Panc1 (cell line): ENCODE measurements around the gene CCDC174. TPM values are rescaled to one million over a fixed set of nuclear protein-coding genes. Genes with fewer than 3 reads are reported as not detected.

Experiments
- ATAC-seq: fragments of 200-7000 bp; cut with Tn5 transposase; 2 replicates; pipeline ENCODE4 v1.9.1; 2020; ENCODE audit warnings: mild to moderate bottlenecking, moderate library complexity
- BruUV-seq: library from RNA; stranded (reverse); fragments of 400-500 nt; replicated peaks from 2 replicates; lab custom pipeline; 2021; lab: Mats Ljungman, UMichigan
- CTCF ChIA-PET: fragments of 300-600 bp; sonication (Branson Sonifier 250); formaldehyde crosslinking; loops from one replicate; lab custom pipeline; 2022; ENCODE audit warnings: antibody characterized with exemption; lab: Charles Lee
- POLR2A ChIA-PET: fragments of 300-600 bp; sonication (Branson Sonifier 250); formaldehyde crosslinking; loops from one replicate; lab custom pipeline; 2022; ENCODE audit warnings: antibody characterized with exemption; lab: Charles Lee
- DNase-seq: peaks from one replicate; pipeline ENCODE4 v3.0.0-alpha.2; 2010; ENCODE audit warnings: low read depth, low spot score
- H3K27ac ChIP-seq: 2 replicates; pipeline ENCODE4 v1.5.1; 2011; ENCODE audit warnings: mild to moderate bottlenecking, low read length, inconsistent platforms
- H3K27me3 ChIP-seq: fragments of 200-500 bp; sonication (Bioruptor generic); 2 replicates; pipeline ENCODE4 v1.6.0; 2014; ENCODE audit warnings: low read length, inconsistent platforms; ENCODE audit not compliant: control insufficient read depth, insufficient read depth
- H3K36me3 ChIP-seq: fragments of 200-500 bp; sonication (Bioruptor generic); 2 replicates; pipeline ENCODE4 v1.5.1; 2014; ENCODE audit warnings: inconsistent platforms, mild to moderate bottlenecking, low read length, moderate library complexity; ENCODE audit not compliant: control insufficient read depth, insufficient read depth
- H3K4me1 ChIP-seq: 2 replicates; pipeline ENCODE4 v1.5.1; 2011; ENCODE audit warnings: inconsistent platforms, mild to moderate bottlenecking, low read length, moderate library complexity; ENCODE audit not compliant: control insufficient read depth, insufficient read depth
- H3K4me3 ChIP-seq, 2 experiments: 2 replicates each; pipeline ENCODE4 v1.5.1; 2011 to 2012; ENCODE audit warnings: low read depth in 2 of 2, low read length in 2 of 2, mild to moderate bottlenecking in 2 of 2, inconsistent platforms in 1 of 2, moderate library complexity in 1 of 2
- H3K9me3 ChIP-seq: fragments of 200-500 bp; sonication (Bioruptor generic); 2 replicates; pipeline ENCODE4 v1.5.1; 2014; ENCODE audit warnings: low read depth, mild to moderate bottlenecking, inconsistent platforms, low read length, moderate library complexity; ENCODE audit not compliant: control insufficient read depth, insufficient read depth
- CTCF ChIP-seq: fragments of 450-650 bp; IDR thresholded peaks from 2 replicates; pipeline ENCODE4 v1.5.1; 2017; ENCODE audit warnings: mild to moderate bottlenecking
- POLR2AphosphoS5 ChIP-seq: IDR thresholded peaks from 2 replicates; pipeline ENCODE4 v1.6.1; 2012; ENCODE audit warnings: mild to moderate bottlenecking, low read depth, low read length, moderate library complexity
- REST ChIP-seq, 2 experiments: IDR thresholded peaks; 2 replicates each; pipeline ENCODE4 v1.6.1; 2011 to 2012; ENCODE audit warnings: low read depth in 2 of 2, control low read depth in 1 of 2, low read length in 1 of 2, mild to moderate bottlenecking in 1 of 2, moderate library complexity in 1 of 2; ENCODE audit not compliant: insufficient read depth in 1 of 2
- SIN3A ChIP-seq: IDR thresholded peaks from 2 replicates; pipeline ENCODE4 v1.6.1; 2012; ENCODE audit warnings: low read depth, mild to moderate bottlenecking, low read length, moderate library complexity, borderline replicate concordance; ENCODE audit not compliant: insufficient read depth
- TCF7L2 ChIP-seq: IDR thresholded peaks from 2 replicates; pipeline ENCODE4 v1.6.1; 2011; ENCODE audit warnings: mild to moderate bottlenecking, low read depth, low read length, inconsistent platforms
- in situ Hi-C: cut with HindIII; loops from 2 replicates; pipeline ENCODE4 v1.10.0; 2016; ENCODE audit warnings: low sequenced_read_pairs, low pct_unique_long_range_greater_than_20kb
- intact Hi-C: fragments of 100-400 bp; cut with micrococcal nuclease; formaldehyde crosslinking; loops from one replicate; pipeline ENCODE4 v1.10.0; 2022; ENCODE audit not compliant: unreplicated experiment
- total RNA-seq: library from RNA; stranded (reverse); gene quantifications from one replicate; pipeline ENCODE4 v1.2.1, GENCODE V29; 2021; ENCODE audit not compliant: unreplicated experiment

Gene CCDC174
- total RNA-seq, 1 experiment from 2014 or later: 10.6 TPM

GRCh38 chr3:14646131-14646573 lies 5.4 kb upstream of the CCDC174 start:
- H3K9me3 ChIP-seq: no peaks in the 10 kb centered on the region
- DNase-seq: no peak
- intact Hi-C loops (no loop called here), in situ Hi-C loops (no loop called here)
- BruUV-seq: no TSS peak
- ATAC-seq: no peak
- H3K27ac ChIP-seq: no peak overlapping the region
- TF ChIP-seq POLR2AphosphoS5 (no peak), TCF7L2 (no peak)
- no peaks in the 10 kb centered on the region; the same call in 1 of the 2 replicates for H3K36me3 ChIP-seq
- peaks cover 7% of the 10 kb centered on the region for H3K4me1 ChIP-seq
- H3K4me3 ChIP-seq: no peak overlapping the region
- H3K27me3 ChIP-seq: no peaks in the 10 kb centered on the region
- ChIA-PET POLR2A (no interaction called here), CTCF (no interaction called here)

GRCh38 chr3:14646589-14647413 lies 4.8 kb upstream of the CCDC174 start:
- TF ChIP-seq TCF7L2 (no peak), CTCF (peak; percentile 16; the same call in 1 of the 2 replicates)
- ChIA-PET CTCF (interaction anchor here (1.1 kb wide), 1 partner anchor 11 kb away, joined by 4 read pairs; no protein-coding TSS in a partner anchor), POLR2A (no interaction called here)
- intact Hi-C loops: no loop called here
- no peak for DNase-seq
- H3K27ac ChIP-seq: no peak overlapping the region
- H3K36me3 ChIP-seq: peaks cover 2% of the 10 kb centered on the region; the same call in 1 of the 2 replicates
- peaks cover 7% of the 10 kb centered on the region for H3K4me1 ChIP-seq
- in situ Hi-C loops: no loop called here
- no peak for ATAC-seq
- H3K9me3 ChIP-seq: no peaks in the 10 kb centered on the region
- no peak overlapping the region for H3K4me3 ChIP-seq
- H3K27me3 ChIP-seq: no peaks in the 10 kb centered on the region
- no TSS peak for BruUV-seq

GRCh38 chr3:14647976-14648955 lies 3.3 kb upstream of the CCDC174 start:
- H3K9me3 ChIP-seq: no peaks in the 10 kb centered on the region
- peaks cover 12% of the 10 kb centered on the region for H3K4me1 ChIP-seq
- peaks cover 6% of the 10 kb centered on the region; the same call in 1 of the 2 replicates for H3K36me3 ChIP-seq
- BruUV-seq: no TSS peak
- intact Hi-C loops (no loop called here), in situ Hi-C loops (no loop called here)
- ChIA-PET CTCF (interaction anchor here (0.9 to 1.1 kb wide), 2 partner anchors 12 to 112 kb away, joined by 3 to 4 read pairs; no protein-coding TSS in a partner anchor), POLR2A (no interaction called here)
- DNase-seq: no peak
- no peak overlapping the region for H3K27ac ChIP-seq
- ATAC-seq: no peak
- no peak overlapping the region for H3K4me3 ChIP-seq
- no peak for TF ChIP-seq CTCF
- TF ChIP-seq POLR2AphosphoS5: no peak
- no peak for TF ChIP-seq REST (IDR thresholded peaks at IDR 0.05; ENCODE audit: insufficient read depth in 1 of 2, low read depth in 2 of 2, low read length in 1 of 2)
- no peak for TF ChIP-seq SIN3A
- TF ChIP-seq TCF7L2: no peak
- H3K27me3 ChIP-seq: no peaks in the 10 kb centered on the region
